ENCODE measurements around the gene LIF. TPM values are rescaled to one million over a fixed set of nuclear protein-coding genes. Genes with fewer than 3 reads are reported as not detected.

The LIF gene
- total RNA-seq, 1 donor from 2014 or later: 18.9 TPM

- no peak for TF ChIP-seq CTCF (IDR thresholded peaks at IDR 0.05)
- no peak for DNase-seq (ENCODE audit: low spot score)
- H3K27me3 Mint-ChIP-seq (ENCODE audit: low read depth): no peaks in the 10 kb centered on the region
- H3K27ac Mint-ChIP-seq (ENCODE audit: unreplicated experiment): no peak overlapping the region
- peaks cover 9% of the 10 kb centered on the region for H3K4me1 Mint-ChIP-seq (ENCODE audit: low read depth)
- H3K9me3 Mint-ChIP-seq (ENCODE audit: low read depth): no peaks in the 10 kb centered on the region
- no peaks in the 10 kb centered on the region for H3K36me3 Mint-ChIP-seq (ENCODE audit: low read depth)
- no peak overlapping the region for H3K4me3 Mint-ChIP-seq (ENCODE audit: unreplicated experiment)
These were observed 26.4 kb upstream of the LIF start for GRCh38 chr22:30272781-30273601.

GRCh38 chr22:30270832-30271231, 24.3 kb upstream of the LIF start:
- no peak for TF ChIP-seq CTCF (IDR thresholded peaks at IDR 0.05)
- H3K36me3 Mint-ChIP-seq (ENCODE audit: low read depth): no peaks in the 10 kb centered on the region

GRCh38 chr22:30268331-30268730, 21.8 kb upstream of the LIF start:
- Mint-ChIP-seq H3K4me3 (ENCODE audit: unreplicated experiment) (no peak overlapping the region), H3K27ac (ENCODE audit: unreplicated experiment) (no peak overlapping the region), H3K27me3 (ENCODE audit: low read depth) (no peaks in the 10 kb centered on the region), H3K9me3 (ENCODE audit: low read depth) (no peaks in the 10 kb centered on the region), H3K4me1 (ENCODE audit: low read depth) (peaks cover under 1% of the 10 kb centered on the region), H3K36me3 (ENCODE audit: low read depth) (no peaks in the 10 kb centered on the region)
- no peak for TF ChIP-seq CTCF (IDR thresholded peaks at IDR 0.05)
- DNase-seq (ENCODE audit: low spot score): no peak

More at GRCh38 chr22:30270832-30271231, 24.3 kb upstream of the LIF start:
- no peaks in the 10 kb centered on the region for H3K9me3 Mint-ChIP-seq (ENCODE audit: low read depth)
- no peaks in the 10 kb centered on the region for H3K4me1 Mint-ChIP-seq (ENCODE audit: low read depth)
- DNase-seq (ENCODE audit: low spot score): no peak
- no peak overlapping the region for H3K27ac Mint-ChIP-seq (ENCODE audit: unreplicated experiment)
- H3K4me3 Mint-ChIP-seq (ENCODE audit: unreplicated experiment): no peak overlapping the region
- no peaks in the 10 kb centered on the region for H3K27me3 Mint-ChIP-seq (ENCODE audit: low read depth)

GRCh38 chr22:30267382-30268302, 21.1 kb upstream of the LIF start:
- Mint-ChIP-seq H3K27me3 (ENCODE audit: low read depth) (no peaks in the 10 kb centered on the region), H3K27ac (ENCODE audit: unreplicated experiment) (no peak overlapping the region), H3K36me3 (ENCODE audit: low read depth) (no peaks in the 10 kb centered on the region), H3K9me3 (ENCODE audit: low read depth) (no peaks in the 10 kb centered on the region), H3K4me1 (ENCODE audit: low read depth) (peaks cover 6% of the 10 kb centered on the region), H3K4me3 (ENCODE audit: unreplicated experiment) (no peak overlapping the region)
- DNase-seq (ENCODE audit: low spot score): no peak
- TF ChIP-seq CTCF (IDR thresholded peaks at IDR 0.05): no peak
